Measurements from ENCODE around the gene PIGBOS1.
A peak's percentile ranks its signal among the peaks of the same experiment; 100 is the strongest.
"Not testable (repeated sequence)": the region's sequence is repeated elsewhere in the genome, so short reads cannot be mapped to it uniquely, and the experiment has no call there.

PIGBOS1 gene, protein sequence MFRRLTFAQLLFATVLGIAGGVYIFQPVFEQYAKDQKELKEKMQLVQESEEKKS

DNA sequence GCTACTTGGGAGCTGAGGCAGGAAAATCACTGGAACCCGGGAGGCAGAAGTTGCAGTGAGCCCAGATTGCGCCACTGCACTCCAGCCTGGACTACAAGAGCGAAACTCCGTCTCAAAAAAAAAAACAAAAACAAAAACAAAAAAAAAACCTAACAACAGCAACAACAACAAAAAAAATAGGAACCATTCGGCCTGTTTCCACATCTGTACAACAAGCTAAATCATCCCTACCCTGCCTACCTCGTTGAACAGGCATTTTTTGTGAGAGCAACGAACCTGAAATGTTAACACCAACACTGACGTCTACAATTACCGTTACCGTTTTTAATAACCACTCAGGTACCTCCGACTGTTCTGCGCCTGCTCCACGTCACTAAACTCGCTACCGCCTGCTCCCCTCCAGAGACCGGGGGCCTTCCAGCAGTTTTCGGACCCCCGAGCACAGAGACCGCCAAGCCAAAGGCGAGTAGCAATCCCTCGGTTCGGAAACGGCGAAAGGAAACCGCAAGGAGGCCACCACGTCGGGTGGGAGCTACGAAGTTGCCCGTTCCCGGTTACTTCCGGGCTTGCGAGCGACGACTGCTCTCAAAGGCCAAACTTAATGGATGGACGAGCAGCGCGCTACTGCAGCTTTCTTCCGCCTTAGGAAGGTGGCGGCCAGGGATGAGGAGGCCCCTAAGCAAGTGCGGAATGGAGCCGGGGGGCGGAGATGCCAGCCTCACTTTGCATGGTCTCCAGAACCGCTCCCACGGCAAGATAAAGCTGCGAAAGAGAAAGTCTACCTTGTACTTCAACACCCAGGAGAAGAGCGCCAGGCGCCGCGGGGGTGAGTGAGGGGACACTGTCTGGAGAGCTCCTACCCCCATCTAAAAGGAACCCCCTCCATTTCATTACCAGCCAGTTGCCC, at the start of gene PIGBOS1, which contains the start of gene PIGB:
Gene PIGBOS1 (minus strand): TSS at position 536 of the 907 bp plus-strand sequence. CDS start 1,331 bp downstream, outside the sequence.
Gene PIGB (plus strand): TSS at position 635 of the 907 bp plus-strand sequence. CDS start 29 bp downstream, at position 664.
- DNase-seq = peak; percentile 84

DNA sequence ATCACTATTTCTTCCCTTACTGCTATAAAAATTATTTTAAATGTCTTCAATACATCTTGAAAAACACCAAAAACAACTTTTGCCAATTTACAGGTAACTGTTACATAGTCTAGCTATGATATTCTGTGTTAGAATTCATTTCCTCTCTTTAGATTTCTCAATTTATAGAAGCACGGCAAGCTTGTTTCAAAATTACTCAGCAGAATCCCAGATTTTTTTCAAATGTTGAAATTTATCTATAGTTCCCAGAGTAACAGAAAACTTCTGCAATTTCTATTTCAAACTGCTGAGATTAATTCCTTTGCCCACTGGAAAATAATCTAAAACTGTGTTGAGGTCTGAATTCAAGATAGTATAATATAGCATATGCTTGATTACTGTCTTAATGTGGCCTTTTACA, 48.1 kb upstream of the PIGBOS1 start:
- DNase-seq = no peak

DNA sequence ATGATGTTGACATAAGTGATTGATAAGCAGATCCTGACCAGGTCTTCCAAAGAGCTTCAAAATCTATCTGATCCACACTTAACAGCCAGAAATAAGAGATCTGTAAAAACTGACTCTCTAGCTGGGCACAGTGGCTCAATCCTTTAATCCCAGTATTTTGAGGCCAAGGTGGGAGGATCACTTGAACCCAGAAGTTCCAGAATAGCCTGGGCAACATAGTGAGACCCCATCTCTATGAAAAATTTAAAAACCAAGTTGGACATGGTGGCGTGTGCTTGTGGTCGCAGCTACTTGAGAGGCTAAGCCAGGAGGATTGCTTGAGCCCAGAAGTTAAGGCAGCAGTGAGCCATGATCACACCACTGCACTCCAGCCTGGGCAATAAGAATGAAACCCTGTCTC, 43.7 kb upstream of the PIGBOS1 start:
- DNase-seq = no peak

DNA sequence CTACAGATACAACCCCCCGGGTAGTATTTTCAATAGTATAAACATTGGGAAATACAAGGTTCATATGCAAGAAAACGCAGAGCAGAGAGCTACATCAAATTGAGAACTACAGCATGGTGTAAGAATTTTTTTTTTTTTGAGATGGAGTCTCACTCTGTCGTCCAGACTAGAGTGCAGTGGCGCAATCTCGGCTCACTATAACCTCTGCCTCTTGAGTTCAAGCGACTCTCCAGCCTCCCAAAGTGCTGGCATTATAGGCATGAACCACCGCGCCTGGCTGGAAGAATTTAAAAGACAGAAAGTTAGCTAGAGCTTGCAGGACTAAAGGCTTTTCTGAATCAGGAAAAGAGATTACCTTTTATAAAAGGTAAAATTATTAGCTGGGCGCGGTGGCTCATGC, 42.1 kb upstream of the PIGBOS1 start:
- DNase-seq = no peak

DNA sequence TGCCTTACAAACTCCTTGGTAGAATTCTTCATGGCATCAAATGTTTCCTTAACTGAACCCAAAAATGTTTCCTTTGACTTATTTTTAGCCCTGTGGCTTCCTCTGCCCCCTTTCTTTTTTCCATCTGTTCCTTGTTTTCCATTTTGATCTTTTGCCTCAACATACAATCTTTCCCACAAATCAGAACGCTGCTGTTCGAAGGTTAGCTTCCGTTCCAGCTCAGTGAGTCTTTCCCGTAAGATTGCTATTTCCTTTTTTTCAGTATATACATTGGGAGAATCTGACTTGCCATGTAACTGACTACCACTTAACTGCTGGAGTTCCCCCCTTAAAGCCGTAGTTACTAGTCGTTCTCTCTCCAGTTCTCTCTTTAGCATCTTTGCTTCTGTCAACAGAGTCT, 41.3 kb upstream of the PIGBOS1 start:
- no peak for DNase-seq

DNA sequence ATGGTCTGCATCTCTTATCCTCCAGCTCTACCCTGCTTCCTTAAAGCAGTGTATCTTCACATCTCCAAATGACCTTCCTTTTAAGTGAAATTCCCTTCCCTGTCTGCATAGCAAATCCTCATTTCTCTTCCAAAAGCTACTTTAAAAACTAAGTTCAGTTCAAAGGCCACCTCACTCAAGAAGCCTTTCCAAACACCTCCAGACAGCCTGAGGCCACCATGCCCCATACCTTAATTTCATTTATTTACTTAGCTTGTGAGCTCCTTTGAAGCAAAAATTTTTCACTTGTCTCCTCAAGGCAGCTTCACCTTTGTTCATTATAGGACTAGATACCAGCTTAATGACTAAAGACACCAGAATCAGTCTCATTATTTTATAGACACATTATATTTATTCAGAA, 39.5 kb upstream of the PIGBOS1 start:
- DNase-seq = no peak

DNA sequence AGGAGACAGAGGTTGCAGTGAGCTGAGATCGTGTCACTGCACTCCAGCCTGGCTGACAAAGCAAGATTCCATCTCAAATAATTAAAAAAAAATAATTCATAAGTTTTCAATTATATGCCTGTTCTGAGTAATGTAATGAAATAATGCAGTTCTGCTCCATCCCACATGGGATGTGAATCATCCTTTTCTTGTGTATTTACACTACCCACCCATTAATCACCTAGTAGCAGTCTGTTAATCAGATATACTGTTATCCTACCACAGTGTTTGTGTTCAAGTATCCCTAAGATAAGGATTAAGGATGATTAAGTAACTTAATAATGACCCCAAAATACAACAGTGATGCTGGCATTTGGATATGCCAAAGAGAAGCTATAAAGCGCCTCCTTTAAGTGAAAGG, 38.9 kb upstream of the PIGBOS1 start:
- DNase-seq = no peak

DNA sequence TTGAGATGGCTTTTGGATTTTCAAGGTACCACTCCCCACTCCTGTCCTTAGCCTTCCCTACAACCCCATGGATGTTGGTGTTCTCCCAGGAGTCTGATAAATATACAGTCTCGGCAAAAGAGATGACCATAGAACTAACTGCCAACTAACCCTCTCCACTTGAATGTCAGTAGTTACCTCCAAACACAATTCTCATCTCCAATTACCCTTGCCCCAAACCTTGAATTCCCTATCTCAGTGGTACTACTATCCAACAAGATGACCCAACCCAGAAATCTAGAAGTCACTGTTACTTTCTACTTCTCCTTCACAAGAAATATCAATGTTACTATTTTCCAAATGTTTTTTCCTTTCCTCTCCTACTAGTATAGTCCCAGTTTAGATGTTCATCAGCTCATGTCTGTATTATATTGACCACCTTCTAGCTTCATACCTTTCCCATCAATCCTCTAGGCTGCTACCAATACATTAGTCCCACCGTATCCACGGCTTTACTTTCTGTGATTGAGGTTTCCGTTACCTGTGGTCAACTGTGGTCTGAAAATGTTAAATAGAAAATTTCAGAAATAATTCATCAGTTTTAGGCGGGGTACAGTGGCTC, 38.2 kb upstream of the PIGBOS1 start:
- no peak for DNase-seq

DNA sequence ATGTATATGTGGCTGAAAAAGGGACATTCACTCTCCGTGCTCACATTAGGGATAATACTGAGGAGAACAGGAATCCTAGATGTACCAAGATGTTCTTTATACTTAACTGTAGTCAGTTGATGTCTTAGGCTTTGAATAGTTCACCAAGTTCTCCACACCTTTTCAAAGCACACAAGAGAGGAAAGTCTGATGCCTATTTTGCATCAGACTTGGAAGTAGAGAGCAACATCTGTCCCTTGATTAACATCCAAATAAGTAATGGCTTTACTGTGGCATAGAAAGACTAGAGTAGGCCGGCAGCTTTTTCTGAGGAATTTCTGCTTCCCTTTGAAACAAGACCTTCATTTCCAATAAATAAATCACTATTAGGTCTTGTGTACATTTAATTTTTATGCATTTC, 34.1 kb upstream of the PIGBOS1 start:
- no peak for DNase-seq

DNA sequence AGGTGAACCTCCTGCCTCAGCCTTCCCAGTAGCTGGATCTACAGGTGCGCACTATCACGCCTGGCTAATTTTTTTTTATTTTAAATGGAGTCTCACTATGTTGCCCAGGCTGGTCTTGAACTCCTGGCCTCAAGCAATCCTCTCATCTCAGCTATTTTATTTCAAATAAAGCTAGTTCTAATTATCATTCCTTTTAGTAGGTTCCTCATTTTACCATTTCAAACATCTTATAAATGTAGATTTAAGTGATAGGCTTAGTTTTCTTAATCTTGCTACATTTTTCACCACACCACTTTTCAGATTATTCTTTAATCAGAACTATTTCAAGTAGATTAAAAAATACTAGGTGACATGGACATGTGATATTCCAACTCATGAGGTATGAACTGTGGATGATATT, 30.4 kb upstream of the PIGBOS1 start:
- DNase-seq = no peak

DNA sequence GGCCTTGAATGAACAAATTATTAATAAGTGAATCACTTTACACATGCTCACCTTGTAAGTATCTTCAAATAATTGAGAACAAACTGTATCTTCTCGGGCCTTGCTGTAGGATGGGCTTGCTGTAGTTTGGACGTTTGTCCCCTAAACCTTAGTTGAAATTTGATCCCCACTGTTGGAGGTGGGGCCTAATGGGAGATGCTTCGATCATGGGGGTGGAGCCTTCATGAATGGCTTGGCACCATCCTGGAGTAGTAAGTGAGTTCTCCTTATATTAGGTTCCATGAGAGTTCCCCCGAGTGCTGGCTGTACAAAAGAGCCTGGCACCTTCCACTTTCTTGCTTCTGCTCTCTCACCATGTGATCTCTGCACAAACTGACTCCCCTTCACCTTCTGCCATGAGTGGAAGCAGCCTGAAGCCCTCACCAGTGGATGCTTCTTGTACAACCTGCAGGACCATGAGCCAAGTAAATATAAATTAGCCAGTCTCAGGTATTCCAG, 29.4 kb upstream of the PIGBOS1 start:
- no peak for DNase-seq

DNA sequence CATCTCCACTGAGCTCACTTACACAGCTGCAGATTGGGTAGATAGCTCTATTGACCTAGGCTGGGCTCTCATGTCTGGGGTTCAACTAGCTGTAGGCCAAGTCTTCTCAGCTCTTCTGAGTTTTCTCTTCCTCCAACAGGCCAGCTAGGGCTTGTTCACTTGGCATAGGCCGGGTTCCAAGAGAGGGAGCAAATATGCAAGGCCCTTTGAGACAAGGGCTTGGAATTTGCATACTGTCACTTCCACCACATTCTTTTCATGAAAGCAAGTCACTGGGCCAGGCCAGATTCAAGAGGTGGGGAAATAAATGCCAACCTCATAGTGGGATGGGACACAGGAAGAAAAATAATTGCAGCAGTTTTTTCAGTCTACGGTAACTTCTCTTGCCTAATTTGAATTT, 25.3 kb upstream of the PIGBOS1 start:
- DNase-seq = no peak

DNA sequence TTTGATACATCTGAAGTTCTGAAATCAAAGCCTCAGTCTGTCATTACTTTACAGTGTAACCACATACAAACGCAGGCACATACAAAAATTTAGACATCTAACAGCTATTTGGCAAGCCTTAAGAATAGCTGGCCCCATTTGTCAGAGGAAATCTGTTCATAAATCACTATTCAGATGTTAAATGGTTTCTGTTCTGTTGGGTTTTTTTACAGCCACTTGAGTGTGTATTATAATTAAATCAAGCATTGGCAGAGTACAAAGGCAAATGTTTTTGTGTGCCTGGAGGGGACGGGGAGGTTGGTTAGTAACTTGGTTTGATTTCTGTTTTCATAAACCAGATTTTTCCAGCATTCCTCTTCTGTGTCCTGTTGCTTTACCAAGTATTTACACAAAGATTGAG, 24.2 kb upstream of the PIGBOS1 start:
- DNase-seq = no peak

DNA sequence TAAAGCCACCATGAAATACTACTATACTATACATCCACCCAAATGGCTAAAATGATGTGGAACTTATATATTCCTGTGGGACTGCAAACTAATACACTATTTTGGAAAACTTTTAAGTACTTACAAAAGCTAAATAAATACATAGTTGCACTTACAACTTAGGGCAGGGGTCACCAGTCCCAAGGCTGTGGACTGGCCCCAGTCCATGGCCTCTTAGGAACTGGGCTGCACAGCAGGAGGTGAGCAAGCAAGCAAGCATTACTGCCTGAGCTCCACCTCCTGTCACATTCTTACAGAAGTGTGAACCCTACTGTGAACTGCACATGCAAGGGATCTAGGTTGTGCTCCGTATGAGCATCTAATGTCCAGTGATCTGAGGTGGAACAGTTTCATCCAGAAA, 18.2 kb upstream of the PIGBOS1 start:
- DNase-seq = no peak

DNA sequence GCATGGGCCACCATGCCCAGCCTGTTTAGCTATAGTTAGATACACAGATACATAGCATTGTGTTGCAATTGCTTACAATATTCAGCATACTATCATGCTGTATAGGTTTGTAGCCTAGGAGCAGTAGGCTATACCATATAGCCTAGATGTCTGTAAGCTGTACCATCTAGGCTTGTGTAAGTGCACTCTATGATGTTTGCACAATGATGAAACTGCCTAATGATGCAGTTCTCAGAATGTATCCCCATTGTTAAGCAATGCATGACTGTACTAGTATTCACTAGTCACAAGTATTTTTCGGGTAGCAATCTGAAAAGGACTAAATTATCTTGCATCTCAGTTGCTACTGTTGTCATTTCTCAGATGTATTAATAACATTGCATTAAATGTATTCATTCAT, 16.1 kb upstream of the PIGBOS1 start:
- no peak for DNase-seq

DNA sequence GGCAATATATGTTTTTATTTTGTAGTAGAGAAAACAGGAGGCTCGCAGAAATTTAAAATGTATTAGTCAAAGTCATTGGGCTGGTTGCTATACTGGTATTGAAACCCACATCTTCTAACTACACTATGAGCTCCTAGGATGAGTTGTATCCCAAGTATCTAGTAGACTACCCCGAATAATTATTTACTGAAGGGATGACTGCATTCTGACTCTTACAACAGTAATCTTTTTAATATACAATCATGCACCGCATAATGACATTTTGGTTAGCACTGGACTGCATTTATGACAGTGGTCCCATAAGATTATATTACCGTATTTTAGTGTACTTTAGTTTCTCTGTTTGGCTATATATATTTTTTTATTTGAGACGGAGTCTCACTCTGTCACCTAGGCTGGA, 15.4 kb upstream of the PIGBOS1 start:
- DNase-seq = no peak

DNA sequence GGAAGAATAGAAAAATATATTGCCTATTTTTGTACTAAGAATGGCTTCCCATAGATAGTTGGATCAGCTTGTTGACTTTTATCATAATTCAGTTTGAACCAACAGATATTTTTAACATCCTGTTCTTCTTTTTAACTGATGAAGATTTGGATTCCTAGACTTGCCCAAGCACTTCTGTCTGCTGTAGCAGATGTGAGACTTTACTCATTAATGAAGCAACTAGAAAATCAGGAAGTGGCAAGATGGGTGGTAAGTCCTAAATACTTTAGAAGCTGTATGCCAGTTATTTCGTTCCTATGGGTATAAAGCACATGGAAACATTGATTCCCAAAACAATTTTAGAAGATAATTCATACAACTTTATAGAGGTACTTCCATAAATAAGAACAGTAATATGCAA, 8.5 kb upstream of the PIGBOS1 start:
- no peak for DNase-seq

DNA sequence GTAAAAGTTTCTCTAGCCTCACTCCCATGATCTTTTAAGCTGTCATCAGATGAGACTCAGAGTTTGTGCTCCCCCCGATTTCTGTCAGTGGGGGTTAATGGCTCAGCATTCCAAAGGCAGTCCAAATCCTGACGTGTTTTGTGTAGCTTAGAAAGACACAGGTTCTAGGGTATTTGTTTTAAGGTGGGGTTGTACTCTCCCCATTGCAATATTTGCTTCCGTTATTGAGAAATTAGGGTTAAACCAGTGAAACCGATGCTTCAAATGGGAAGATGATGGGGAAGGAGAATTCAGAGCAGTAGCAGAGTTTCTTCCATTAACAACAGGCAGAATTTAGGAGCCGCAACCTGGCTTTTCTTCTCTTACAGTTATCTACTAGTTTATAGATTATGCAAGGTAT, 3.5 kb upstream of the PIGBOS1 start:
- DNase-seq = no peak

DNA sequence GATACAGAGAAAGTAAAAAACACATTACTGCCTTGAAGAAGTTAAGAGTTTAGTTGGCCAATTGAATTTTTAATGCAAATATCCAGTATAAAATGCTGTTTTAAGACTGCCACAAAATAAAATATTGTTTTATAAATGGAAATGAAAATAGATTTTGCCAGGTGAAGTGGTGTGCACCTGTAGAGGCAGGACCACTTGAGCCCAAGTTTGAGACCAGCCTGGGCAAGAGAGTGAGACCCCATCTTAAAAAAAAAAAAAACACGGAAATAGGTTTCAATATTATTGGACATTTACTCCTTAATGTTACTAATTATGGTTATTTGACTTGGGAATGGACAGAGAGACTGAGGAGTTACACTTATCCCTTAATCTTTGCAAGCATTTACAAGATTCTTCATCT, 2.0 kb upstream of the PIGBOS1 start:
- DNase-seq = no peak

DNA sequence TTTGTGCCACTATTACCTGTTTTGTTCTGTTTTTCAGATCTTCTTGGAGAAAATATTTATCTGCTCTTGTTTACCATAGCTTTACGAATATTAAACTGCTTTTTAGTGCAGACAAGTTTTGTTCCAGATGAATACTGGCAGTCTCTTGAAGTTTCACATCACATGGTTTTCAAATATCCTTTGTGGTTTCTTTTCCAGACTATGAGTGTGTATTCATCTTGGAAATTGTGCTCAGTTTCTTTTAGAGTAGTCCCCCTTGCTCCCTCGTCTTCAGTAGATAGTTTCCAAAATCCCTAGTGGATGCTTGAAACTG, 1.3 kb upstream of the PIGBOS1 start:
- DNase-seq = no peak

DNA sequence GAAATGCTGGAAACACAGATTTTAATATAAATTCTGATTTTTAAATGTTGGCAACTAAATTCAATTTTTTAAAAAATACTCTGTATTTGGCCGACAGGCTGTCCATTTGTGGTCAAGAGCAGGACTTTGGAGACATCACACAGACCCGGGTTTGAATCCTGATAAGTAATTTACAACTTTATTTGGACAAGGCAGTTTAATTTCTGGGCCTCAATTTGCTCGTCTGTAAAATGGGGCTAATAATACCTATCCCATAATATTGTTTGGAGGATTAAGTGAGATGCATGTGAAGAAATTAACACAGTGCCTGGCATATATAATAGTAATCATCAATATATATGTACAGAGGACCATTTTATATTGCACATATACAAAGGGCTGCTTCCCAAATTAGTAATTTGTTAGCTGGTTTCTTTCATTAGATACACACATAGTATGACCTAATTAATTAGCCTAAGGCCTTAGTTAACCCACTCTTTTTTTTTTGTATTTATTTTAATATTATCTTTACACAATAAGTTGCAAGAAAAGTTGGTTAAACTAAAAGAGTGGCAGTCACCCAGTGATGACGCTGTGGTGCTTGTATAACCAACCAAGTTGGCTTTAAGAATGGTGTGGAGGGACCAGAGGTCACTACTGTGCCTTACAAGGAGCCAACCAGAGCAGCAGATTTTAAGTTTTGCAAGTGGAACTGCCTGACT, 764 bp upstream of the PIGBOS1 start:
- DNase-seq = no peak

DNA sequence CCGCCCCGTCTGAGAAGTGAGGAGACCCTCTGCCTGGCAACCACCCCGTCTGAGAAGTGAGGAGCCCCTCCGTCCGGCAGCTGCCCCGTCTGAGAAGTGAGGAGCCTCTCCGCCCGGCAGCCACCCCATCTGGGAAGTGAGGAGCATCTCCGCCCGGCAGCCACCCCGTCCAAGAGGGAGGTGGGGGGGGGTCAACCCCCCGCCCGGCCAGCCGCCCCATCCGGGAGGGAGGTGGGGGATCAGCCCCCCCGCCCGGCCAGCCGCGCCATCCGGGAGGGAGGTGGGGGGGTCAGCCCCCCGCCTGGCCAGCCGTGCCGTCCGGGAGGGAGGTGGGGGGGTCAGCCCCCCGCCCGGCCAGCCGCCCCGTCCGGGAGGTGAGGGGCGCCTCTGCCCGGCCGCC, 16.1 kb downstream of the PIGBOS1 start:
- not testable (repeated sequence) for DNase-seq

DNA sequence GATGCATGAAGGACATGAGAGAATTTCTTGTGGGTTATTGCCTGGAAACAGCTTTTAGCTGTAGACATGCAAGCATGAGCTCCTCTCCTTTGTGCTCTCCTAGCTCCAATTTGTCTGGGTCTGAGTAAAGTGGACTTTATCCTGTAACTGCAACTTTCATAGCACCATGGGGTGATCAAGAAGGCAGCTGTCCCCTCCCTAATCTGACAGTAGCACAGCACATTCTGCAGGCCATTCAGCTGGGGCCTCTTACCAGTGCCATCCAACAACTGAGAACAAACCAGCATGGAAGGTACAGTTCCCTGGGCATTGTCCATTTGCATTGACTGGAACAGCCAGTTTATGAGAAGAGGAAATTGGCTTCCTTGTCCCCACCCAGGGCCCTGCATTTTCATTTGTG, 21.6 kb downstream of the PIGBOS1 start:
- DNase-seq = no peak

Measured in NCI-H146 (cell line).